Mammary epithelial cell (primary cell): Measurements from ENCODE around the gene ENKD1.

Experiments
- CTCF ChIP-seq, 2 donors: IDR thresholded peaks in 1 of 2; conservative IDR thresholded peaks in 1 of 2; 2 replicates each; pipeline ENCODE4 v1.5.1; 2011 to 2012; ENCODE audit warnings: inconsistent platforms in 2 of 2, low read length in 2 of 2, mild to moderate bottlenecking in 2 of 2, control low read depth in 1 of 2, low read depth in 1 of 2; ENCODE audit not compliant: insufficient read depth in 1 of 2; ENCODE audit errors: extremely low read depth in 1 of 2
- EZH2 ChIP-seq: IDR thresholded peaks from 2 replicates; pipeline ENCODE4 v1.6.1; 2012; ENCODE audit warnings: low read length, inconsistent platforms, borderline replicate concordance

DNA sequence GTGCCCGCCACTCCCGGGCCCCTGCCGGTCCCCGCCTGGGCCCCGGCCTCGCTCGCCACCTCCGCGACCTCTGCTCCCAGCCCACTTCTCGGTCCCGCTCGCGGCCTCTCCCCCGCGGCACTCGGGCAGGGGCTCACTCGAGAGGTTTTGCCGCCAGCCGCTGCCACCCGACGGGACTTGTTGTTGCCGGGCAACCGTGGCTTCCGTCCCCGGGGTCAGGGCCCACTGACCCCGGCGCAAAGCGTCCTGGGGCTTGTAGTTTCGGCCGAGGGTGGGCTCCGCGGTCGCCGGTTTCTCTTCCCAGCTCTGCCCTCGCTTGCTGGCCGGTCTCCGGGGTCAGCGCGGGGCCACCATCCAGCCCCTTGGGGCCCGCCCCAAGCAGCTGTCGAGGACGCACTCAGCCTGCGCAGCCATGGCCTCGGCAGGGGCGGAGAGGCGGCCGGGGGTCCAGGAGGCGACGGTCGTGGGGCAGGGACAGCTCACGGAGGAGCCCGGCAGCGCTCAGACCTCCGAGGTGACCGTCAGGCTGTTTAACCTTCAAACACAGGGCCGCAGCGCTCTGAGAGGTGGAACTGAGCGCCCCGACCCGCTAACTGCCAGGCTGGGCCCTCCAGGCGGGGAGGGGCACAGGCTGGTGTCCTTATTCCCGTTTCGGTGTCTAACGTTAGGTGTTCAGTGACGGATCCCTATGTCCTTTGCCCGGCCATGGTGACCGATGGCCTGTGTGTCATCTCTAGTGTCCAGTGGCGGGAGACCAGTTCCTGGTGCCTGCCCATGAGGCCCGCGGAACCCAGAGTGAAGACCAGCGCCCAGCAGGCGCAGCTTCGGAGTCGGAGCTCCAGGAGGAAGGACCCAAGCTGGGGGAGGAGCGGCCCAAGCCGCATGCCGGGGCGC is at the start of gene ENKD1, which contains the start of gene C16orf86:
- TF ChIP-seq CTCF (conservative IDR thresholded peaks at IDR 0.05 in 1 of 2, IDR thresholded peaks at IDR 0.05 in 1 of 2; ENCODE audit: extremely low read depth in 1 of 2, insufficient read depth in 1 of 2, low read depth in 1 of 2, low read length in 2 of 2) (no peak), EZH2 (no peak)
